Parathyroid adenoma (tissue), 2 donors: ENCODE measurements around the gene TSC22D1.

ENCODE experiments used
- H2AFZ ChIP-seq: fragments of 300-600 bp; sonication (generic); one replicate; pipeline ENCODE4 v1.7.0; 2017; ENCODE audit warnings: antibody characterized with exemption, mild to moderate bottlenecking
- H3K27ac ChIP-seq: fragments of 300-600 bp; sonication (generic); one replicate; pipeline ENCODE4 v1.7.0; 2017
- H3K27me3 ChIP-seq: fragments of 300-600 bp; sonication (generic); one replicate; pipeline ENCODE4 v1.7.0; 2017; ENCODE audit warnings: low read length; ENCODE audit not compliant: control insufficient read depth, insufficient read depth
- H3K36me3 ChIP-seq: fragments of 300-600 bp; sonication (generic); one replicate; pipeline ENCODE4 v1.7.0; 2017; ENCODE audit warnings: low read length; ENCODE audit not compliant: control insufficient read depth, insufficient read depth
- H3K4me1 ChIP-seq: fragments of 300-600 bp; sonication (generic); one replicate; pipeline ENCODE4 v1.7.0; 2017; ENCODE audit warnings: control low read depth
- H3K4me2 ChIP-seq: fragments of 300-600 bp; sonication (generic); one replicate; pipeline ENCODE4 v1.7.0; 2017; ENCODE audit warnings: low read length
- H3K4me3 ChIP-seq: fragments of 300-600 bp; sonication (generic); one replicate; pipeline ENCODE4 v1.7.0; 2017; ENCODE audit warnings: low read depth, low read length
- H3K79me2 ChIP-seq: fragments of 300-600 bp; sonication (generic); one replicate; pipeline ENCODE4 v1.7.0; 2017; ENCODE audit warnings: control low read depth
- H3K9ac ChIP-seq: fragments of 300-600 bp; sonication (generic); one replicate; pipeline ENCODE4 v1.7.0; 2017; ENCODE audit warnings: mild to moderate bottlenecking
- H3K9me3 ChIP-seq: fragments of 300-600 bp; sonication (generic); one replicate; pipeline ENCODE4 v1.7.0; 2017; ENCODE audit warnings: low read length; ENCODE audit not compliant: control insufficient read depth
- TF ChIP-seq, protein P1 (sequence below): fragments of 300-600 bp; sonication (generic); IDR thresholded peaks from one replicate; pipeline ENCODE4 v1.7.0; 2017; ENCODE audit warnings: antibody characterized with exemption, mild to moderate bottlenecking
- donor health status: primary hyperparathyroidism.

Gene TSC22D1

GRCh38 chr13:44474122-44474910, 101.8 kb downstream of the TSC22D1 start:
- H3K4me1 ChIP-seq: no peaks in the 10 kb centered on the region
- no peak overlapping the region for H2AFZ ChIP-seq
- no peak overlapping the region for H3K9ac ChIP-seq
- TF ChIP-seq, protein P1, sequence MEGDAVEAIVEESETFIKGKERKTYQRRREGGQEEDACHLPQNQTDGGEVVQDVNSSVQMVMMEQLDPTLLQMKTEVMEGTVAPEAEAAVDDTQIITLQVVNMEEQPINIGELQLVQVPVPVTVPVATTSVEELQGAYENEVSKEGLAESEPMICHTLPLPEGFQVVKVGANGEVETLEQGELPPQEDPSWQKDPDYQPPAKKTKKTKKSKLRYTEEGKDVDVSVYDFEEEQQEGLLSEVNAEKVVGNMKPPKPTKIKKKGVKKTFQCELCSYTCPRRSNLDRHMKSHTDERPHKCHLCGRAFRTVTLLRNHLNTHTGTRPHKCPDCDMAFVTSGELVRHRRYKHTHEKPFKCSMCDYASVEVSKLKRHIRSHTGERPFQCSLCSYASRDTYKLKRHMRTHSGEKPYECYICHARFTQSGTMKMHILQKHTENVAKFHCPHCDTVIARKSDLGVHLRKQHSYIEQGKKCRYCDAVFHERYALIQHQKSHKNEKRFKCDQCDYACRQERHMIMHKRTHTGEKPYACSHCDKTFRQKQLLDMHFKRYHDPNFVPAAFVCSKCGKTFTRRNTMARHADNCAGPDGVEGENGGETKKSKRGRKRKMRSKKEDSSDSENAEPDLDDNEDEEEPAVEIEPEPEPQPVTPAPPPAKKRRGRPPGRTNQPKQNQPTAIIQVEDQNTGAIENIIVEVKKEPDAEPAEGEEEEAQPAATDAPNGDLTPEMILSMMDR: no peak
- no peaks in the 10 kb centered on the region for H3K27me3 ChIP-seq
- H3K4me2 ChIP-seq: no peak overlapping the region
- peaks cover 4% of the 10 kb centered on the region for H3K79me2 ChIP-seq
- no peak overlapping the region for H3K27ac ChIP-seq
- no peaks in the 10 kb centered on the region for H3K9me3 ChIP-seq
- no peak overlapping the region for H3K4me3 ChIP-seq
- H3K36me3 ChIP-seq: no peaks in the 10 kb centered on the region

DNA sequence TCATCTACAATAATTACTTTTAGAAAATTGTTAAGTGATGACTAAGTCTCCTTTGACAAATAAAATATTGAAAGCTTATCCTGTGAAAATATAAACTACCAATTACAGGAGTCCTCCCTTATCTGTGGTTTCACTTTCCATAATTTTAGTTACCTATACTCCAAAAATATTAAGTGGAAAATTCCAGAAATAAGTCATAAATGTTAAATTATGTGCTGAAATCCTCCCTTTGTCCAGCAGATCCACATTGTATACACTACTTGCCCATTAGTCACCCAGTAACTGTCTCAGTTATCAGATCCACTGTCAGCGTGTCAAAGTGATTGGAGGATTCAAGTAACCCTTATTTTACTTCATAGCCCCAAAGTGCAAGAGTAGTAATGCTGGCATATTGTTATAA, 104.4 kb downstream of the TSC22D1 start:
- H3K36me3 ChIP-seq: no peaks in the 10 kb centered on the region
- H3K4me1 ChIP-seq: no peaks in the 10 kb centered on the region
- TF ChIP-seq, protein P1: no peak
- H3K4me2 ChIP-seq: no peak overlapping the region
- H3K27me3 ChIP-seq: no peaks in the 10 kb centered on the region
- H3K27ac ChIP-seq: no peak overlapping the region
- H2AFZ ChIP-seq: no peak overlapping the region
- H3K9ac ChIP-seq: no peak overlapping the region
- no peaks in the 10 kb centered on the region for H3K9me3 ChIP-seq
- H3K79me2 ChIP-seq: peaks cover 4% of the 10 kb centered on the region
- H3K4me3 ChIP-seq: no peak overlapping the region

- Histone ChIP-seq H3K36me3 (no peaks in the 10 kb centered on the region), H3K27ac (no peak overlapping the region), H3K4me2 (peak overlapping the region; percentile 14), H2AFZ (no peak overlapping the region), H3K9ac (no peak overlapping the region), H3K79me2 (peaks cover 4% of the 10 kb centered on the region), H3K4me1 (no peaks in the 10 kb centered on the region), H3K9me3 (no peaks in the 10 kb centered on the region), H3K27me3 (no peaks in the 10 kb centered on the region), H3K4me3 (no peak overlapping the region)
- TF ChIP-seq, protein P1: peak; percentile 42
These were observed 105.2 kb downstream of the TSC22D1 start for GRCh38 chr13:44470638-44471562.

GRCh38 chr13:44468874-44469273, 107.3 kb downstream of the TSC22D1 start:
- no peaks in the 10 kb centered on the region for H3K9me3 ChIP-seq
- H3K4me3 ChIP-seq: no peak overlapping the region
- no peak overlapping the region for H3K4me2 ChIP-seq
- H2AFZ ChIP-seq: no peak overlapping the region
- H3K79me2 ChIP-seq: peaks cover 11% of the 10 kb centered on the region
- no peaks in the 10 kb centered on the region for H3K4me1 ChIP-seq
- TF ChIP-seq, protein P1: no peak
- no peaks in the 10 kb centered on the region for H3K36me3 ChIP-seq
- no peaks in the 10 kb centered on the region for H3K27me3 ChIP-seq
- no peak overlapping the region for H3K27ac ChIP-seq
- H3K9ac ChIP-seq: no peak overlapping the region
